Duodenal mucosa (tissue), 2 donors: ENCODE measurements around the gene STEAP3.

Source experiments
- H3K27ac ChIP-seq: one replicate; pipeline ENCODE4 v1.7.0; 2013; ENCODE audit warnings: low read depth, low read length
- H3K27me3 ChIP-seq, 2 donors: one replicate each; pipeline ENCODE4 v1.7.0; 2013; ENCODE audit warnings: low read length in 2 of 2, control low read depth in 1 of 2; ENCODE audit not compliant: insufficient read depth in 2 of 2, control insufficient read depth in 1 of 2
- H3K36me3 ChIP-seq, 2 donors: one replicate each; pipeline ENCODE4 v1.7.0; 2013; ENCODE audit warnings: low read length in 2 of 2, control low read depth in 1 of 2; ENCODE audit not compliant: insufficient read depth in 2 of 2, control insufficient read depth in 1 of 2
- H3K4me1 ChIP-seq, 2 donors: one replicate each; pipeline ENCODE4 v1.7.0; 2013; ENCODE audit warnings: low read length in 2 of 2, control low read depth in 1 of 2; ENCODE audit not compliant: insufficient read depth in 2 of 2, control insufficient read depth in 1 of 2
- H3K4me3 ChIP-seq, 2 donors: one replicate each; pipeline ENCODE4 v1.7.0; 2013; ENCODE audit warnings: low read length in 2 of 2, low read depth in 1 of 2
- H3K9ac ChIP-seq, 2 donors: one replicate each; pipeline ENCODE4 v1.7.0; 2013; ENCODE audit warnings: low read length in 2 of 2, low read depth in 1 of 2
- H3K9me3 ChIP-seq, 2 donors: one replicate each; pipeline ENCODE4 v1.7.0; 2013; ENCODE audit warnings: low read length in 2 of 2, control low read depth in 1 of 2; ENCODE audit not compliant: control insufficient read depth in 1 of 2

The STEAP3 gene

DNA sequence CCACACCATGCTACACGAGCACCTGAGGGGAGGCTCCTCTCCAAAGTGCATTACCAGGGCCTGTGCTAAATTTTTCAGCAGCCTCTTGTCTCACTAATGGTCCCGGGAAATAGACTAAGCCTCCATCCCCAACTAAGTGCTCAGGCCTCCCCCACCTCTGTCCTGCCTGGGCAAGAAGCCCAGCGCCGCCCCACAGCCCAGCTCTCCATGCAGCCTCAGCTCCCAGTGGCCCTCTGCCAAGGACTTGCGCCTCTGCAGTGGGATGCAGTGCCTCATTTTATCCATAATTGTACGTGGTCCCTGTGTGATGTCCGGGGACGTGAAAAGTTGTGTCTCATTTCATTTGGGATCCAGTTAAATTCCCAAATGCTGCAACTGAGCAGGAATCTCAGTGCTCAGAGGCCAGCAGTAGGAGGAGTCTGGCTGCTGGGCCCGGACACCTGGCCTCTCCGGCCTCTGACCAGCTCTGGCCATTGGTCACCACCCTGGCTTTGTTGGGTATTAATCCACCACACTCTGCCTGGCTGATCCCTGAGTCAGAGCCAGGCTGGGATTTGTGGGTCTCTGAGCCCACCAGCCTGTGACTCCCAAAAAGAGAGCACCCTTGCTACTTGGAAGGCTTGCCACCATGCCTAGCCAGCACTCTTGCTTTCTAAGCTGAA lies 11.4 kb upstream of the STEAP3 start:
- no peak overlapping the region for H3K4me3 ChIP-seq
- no peaks in the 10 kb centered on the region for H3K9me3 ChIP-seq
- H3K27ac ChIP-seq = no peak overlapping the region
- H3K9ac ChIP-seq = no peak overlapping the region
- H3K27me3 ChIP-seq = peaks cover 0 to 7% of the 10 kb centered on the region in 2 donors
- H3K4me1 ChIP-seq = no peaks in the 10 kb centered on the region
- H3K36me3 ChIP-seq = no peaks in the 10 kb centered on the region

DNA sequence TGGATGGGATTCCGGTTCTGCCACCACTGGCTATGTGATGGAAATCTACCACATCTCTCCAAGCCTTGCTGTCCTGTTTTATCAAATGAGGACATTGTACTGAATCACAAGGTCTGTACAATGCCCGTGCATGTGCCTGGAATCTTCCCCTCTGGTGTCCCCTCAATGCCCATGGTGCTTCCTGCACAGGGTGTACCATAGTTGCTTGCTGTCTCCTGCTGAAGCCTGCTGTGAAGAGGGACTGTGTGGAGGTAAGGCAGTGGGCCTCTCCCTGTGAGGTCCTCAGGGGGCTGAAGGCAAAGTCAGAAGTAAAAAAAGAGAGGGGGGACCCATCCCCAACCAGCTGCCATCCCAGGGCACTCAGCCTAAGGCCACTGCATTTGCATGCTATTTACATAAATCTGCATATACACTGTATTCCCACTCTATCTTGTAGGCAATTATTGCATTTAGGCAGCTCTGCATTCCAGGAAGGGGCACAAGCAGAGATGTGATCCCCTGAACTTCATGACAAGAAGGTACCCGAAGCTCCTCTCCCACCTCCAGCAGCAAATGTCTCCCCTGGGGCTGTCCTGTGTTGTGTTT lies 9.1 kb upstream of the STEAP3 start:
- H3K27ac ChIP-seq = no peak overlapping the region
- H3K36me3 ChIP-seq = no peaks in the 10 kb centered on the region
- H3K4me1 ChIP-seq = no peaks in the 10 kb centered on the region
- H3K9me3 ChIP-seq = no peaks in the 10 kb centered on the region
- H3K9ac ChIP-seq = no peak overlapping the region
- no peak overlapping the region for H3K4me3 ChIP-seq
- H3K27me3 ChIP-seq = peaks cover 0 to 7% of the 10 kb centered on the region in 2 donors

DNA sequence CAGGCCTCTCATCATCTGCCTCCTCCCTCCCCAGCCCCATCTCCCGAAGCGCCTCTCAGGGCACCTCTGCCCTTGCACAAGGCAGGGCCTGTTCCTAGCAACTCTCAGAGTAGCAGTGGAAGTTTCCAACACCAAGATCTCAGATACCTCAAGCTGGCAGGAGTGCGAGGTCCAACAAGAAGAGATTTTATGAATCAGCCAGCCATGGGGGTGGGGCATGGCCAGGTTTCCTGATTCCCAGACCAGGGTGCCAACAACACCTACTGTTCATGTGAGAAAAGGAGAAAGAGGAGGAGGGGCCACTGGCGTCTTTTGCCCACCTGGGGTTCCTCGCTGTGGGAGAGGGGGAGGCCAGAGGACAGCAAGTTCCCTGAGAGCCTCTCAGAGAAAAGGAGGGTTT lies 6.6 kb upstream of the STEAP3 start:
- H3K36me3 ChIP-seq = no peaks in the 10 kb centered on the region

GRCh38 chr2:119218478-119219064 lies 5.1 kb upstream of the STEAP3 start:
- Histone ChIP-seq H3K4me1 (no peaks in the 10 kb centered on the region), H3K27me3 (no peaks in the 10 kb centered on the region), H3K9ac (no peak overlapping the region), H3K27ac (no peak overlapping the region), H3K36me3 (no peaks in the 10 kb centered on the region), H3K9me3 (no peaks in the 10 kb centered on the region), H3K4me3 (no peak overlapping the region)

More for the DNA sequence above, 6.6 kb upstream of the STEAP3 start:
- no peak overlapping the region for H3K4me3 ChIP-seq
- H3K9me3 ChIP-seq = no peaks in the 10 kb centered on the region
- H3K9ac ChIP-seq = no peak overlapping the region
- no peak overlapping the region for H3K27ac ChIP-seq
- H3K27me3 ChIP-seq = no peaks in the 10 kb centered on the region
- H3K4me1 ChIP-seq = no peaks in the 10 kb centered on the region

GRCh38 chr2:119219873-119220272 lies 3.8 kb upstream of the STEAP3 start:
- Histone ChIP-seq H3K9ac (no peak overlapping the region), H3K9me3 (no peaks in the 10 kb centered on the region), H3K27me3 (no peaks in the 10 kb centered on the region), H3K4me1 (peaks cover 4 to 5% of the 10 kb centered on the region in 2 donors), H3K36me3 (no peaks in the 10 kb centered on the region), H3K27ac (no peak overlapping the region), H3K4me3 (no peak overlapping the region)

DNA sequence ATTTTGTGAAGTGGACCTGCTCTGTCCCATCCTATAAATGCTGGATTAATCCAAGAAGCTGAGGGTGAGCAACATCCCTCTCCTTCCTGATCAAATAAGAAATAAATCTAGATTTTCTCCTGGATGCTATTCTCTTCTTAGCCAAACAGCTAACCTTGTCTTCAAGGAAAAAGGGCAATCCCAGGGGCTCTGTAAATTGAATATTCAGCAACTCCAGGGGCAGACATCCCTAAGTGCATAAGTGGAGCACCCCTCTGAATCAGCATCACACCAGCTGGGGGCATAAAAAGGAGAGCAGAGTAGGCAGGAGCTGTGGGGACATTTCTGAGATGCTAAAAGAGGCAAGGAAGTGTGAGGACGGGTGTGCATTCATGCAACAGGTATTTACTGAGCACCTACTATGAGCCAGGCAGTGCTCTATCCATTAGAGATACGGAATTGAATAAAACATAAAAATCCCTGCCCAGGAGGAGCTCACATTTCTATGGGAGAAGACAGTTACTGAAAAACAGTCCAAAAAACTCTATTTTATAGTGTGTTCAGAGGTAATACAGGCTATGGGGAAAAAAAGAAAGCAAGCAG lies 2.8 kb upstream of the STEAP3 start:
- H3K27ac ChIP-seq = no peak overlapping the region
- peaks cover 13 to 14% of the 10 kb centered on the region in 2 donors for H3K4me1 ChIP-seq
- H3K4me3 ChIP-seq = no peak overlapping the region
- no peak overlapping the region for H3K9ac ChIP-seq
- no peaks in the 10 kb centered on the region for H3K9me3 ChIP-seq
- H3K36me3 ChIP-seq = no peaks in the 10 kb centered on the region
- no peaks in the 10 kb centered on the region for H3K27me3 ChIP-seq

- no peak overlapping the region for H3K4me3 ChIP-seq
- no peaks in the 10 kb centered on the region for H3K9me3 ChIP-seq
- no peak overlapping the region for H3K9ac ChIP-seq
- H3K4me1 ChIP-seq = peaks cover 18 to 20% of the 10 kb centered on the region in 2 donors
- H3K27me3 ChIP-seq = no peaks in the 10 kb centered on the region
- no peaks in the 10 kb centered on the region for H3K36me3 ChIP-seq
- H3K27ac ChIP-seq = no peak overlapping the region
These were observed 2.0 kb upstream of the STEAP3 start for GRCh38 chr2:119221609-119222008.

DNA sequence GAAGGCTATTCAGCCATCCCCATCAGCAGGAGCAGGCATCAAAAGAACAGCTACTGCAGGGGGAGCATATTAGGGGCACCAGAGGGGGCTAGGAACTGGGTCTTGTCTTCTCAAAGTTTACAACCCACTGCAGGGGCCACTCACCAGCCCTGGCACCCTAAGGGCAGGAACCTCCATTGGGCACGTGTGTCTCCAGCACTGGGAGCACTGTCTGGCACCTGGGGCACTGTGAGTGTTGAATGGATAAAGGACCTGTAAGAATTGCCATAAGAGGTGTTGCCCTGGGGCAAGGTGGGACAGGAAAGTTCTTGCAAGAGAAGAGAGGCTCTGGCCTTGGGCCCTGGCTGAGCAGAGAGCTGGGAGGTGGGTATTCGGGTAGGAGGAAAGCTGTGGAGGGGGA lies 1.4 kb upstream of the STEAP3 start:
- no peaks in the 10 kb centered on the region for H3K36me3 ChIP-seq

GRCh38 chr2:119222863-119223520 lies 642 bp upstream of the STEAP3 start:
- H3K9me3 ChIP-seq = no peaks in the 10 kb centered on the region
- H3K27me3 ChIP-seq = no peaks in the 10 kb centered on the region
- no peaks in the 10 kb centered on the region for H3K36me3 ChIP-seq
- H3K27ac ChIP-seq = no peak overlapping the region
- peaks cover 18 to 20% of the 10 kb centered on the region in 2 donors for H3K4me1 ChIP-seq
- H3K4me3 ChIP-seq = peak overlapping the region; percentile 71 to 72
- H3K9ac ChIP-seq = peak overlapping the region in 1 of 2 donors; percentile 47

More for the DNA sequence above, 1.4 kb upstream of the STEAP3 start:
- peaks cover 18 to 20% of the 10 kb centered on the region in 2 donors for H3K4me1 ChIP-seq
- no peaks in the 10 kb centered on the region for H3K27me3 ChIP-seq
- no peak overlapping the region for H3K27ac ChIP-seq
- H3K9me3 ChIP-seq = no peaks in the 10 kb centered on the region
- no peak overlapping the region for H3K9ac ChIP-seq
- no peak overlapping the region for H3K4me3 ChIP-seq
